ENCODE measurements around the gene PLXNA4.

PLXNA4 gene

DNA sequence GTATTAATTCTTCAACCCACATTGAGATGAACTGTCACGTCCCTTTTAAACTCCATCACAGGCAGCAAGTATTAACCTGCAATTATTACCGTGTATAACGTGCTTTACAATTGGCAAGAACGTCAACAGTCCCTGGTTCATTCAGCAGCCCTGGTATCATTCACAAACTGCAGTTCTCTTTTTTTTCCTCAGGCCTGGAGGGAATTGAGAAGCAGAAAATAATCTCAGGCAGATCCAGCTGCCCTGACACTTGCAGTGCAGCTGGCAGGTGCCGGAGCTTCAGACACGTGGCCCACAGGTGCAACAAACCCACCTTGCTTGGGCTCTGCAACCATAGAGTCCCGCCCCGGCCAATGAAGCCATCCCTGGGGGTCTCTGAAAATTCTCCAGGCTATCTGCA lies 137.3 kb downstream of the PLXNA4 start:
- TF ChIP-seq GATA2 (IDR thresholded peaks at IDR 0.05; ENCODE audit: low read depth, low read length), result no peak; the same call in 1 of the 2 replicates
- no peak for TF ChIP-seq GATA3 (IDR thresholded peaks at IDR 0.05; ENCODE audit: low read depth, low read length)

DNA sequence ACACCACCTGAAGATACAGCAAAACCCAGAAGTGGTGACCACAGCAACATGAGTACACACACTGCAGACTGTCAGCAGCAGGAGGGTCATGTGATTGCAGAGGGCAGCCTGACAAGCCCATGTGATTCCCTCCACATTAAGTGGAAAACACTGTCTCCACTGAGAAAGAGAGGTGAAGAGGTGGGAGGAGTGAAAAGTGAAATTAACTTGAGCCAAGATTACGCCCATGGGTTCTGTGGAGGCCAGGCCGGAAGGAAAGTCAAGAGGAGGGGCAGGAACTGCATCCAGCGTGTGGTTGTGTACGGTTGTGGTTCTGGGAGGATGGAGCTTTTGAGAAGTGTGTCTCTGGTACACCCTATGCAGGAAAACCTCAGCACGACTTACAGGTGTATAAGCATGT lies 138.5 kb downstream of the PLXNA4 start:
- TF ChIP-seq GATA3 (IDR thresholded peaks at IDR 0.05; ENCODE audit: low read depth, low read length) (no peak), GATA2 (IDR thresholded peaks at IDR 0.05; ENCODE audit: low read depth, low read length) (no peak)

GRCh38 chr7:132436121-132436520 lies 140.1 kb downstream of the PLXNA4 start:
- TF ChIP-seq GATA2 (IDR thresholded peaks at IDR 0.05; ENCODE audit: low read depth, low read length) (peak; percentile 62; the same call in 1 of the 2 replicates), GATA3 (IDR thresholded peaks at IDR 0.05; ENCODE audit: low read depth, low read length) (no peak)

DNA sequence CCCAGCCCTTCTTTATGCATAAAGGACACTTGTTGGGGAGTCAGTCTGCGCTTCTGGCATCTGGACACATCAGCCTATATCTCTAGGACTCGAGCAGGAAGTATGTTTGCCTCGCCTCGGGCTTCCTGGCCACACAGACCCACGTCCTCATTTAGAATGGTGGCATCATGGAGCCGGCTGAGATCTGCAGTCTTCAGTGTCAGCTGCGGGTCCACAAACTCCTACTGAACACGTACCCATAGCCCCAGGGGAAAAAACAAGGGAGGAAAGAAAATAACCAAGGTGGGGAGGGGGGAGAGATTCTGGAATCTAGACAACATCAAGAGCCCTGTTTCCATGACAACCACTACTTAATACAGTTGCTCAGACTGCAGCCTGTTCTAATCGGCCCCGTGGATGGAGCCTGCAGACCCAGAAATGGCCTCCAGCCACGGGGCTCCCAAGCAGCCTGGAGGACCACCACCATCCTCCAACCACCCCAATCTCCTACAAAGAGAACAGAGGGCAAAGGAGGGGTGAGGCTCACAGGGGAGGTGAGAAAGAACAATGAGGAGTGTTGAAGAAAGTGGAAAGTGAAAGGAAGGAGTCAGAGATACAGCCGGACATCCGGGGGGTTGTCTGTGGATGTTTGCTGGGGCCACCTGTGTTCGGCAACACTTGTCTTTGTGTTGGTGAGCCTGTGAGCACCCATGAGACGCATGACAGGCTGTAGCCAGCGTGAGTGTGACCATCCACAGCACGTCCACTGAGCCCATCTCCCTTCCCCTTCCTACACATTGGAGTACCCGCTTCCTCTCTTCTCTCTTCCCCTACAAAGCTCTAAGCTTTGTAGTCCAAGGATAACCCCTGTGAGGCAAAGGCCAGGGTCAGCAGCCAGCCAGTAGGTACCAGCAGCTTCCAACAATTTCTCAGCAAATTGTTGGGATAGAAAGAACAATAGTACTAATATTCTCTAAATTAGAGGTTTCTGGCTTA lies 141.0 kb downstream of the PLXNA4 start:
- TF ChIP-seq GATA2 (IDR thresholded peaks at IDR 0.05; ENCODE audit: low read depth, low read length) (peak; percentile 52), GATA3 (IDR thresholded peaks at IDR 0.05; ENCODE audit: low read depth, low read length) (no peak)

DNA sequence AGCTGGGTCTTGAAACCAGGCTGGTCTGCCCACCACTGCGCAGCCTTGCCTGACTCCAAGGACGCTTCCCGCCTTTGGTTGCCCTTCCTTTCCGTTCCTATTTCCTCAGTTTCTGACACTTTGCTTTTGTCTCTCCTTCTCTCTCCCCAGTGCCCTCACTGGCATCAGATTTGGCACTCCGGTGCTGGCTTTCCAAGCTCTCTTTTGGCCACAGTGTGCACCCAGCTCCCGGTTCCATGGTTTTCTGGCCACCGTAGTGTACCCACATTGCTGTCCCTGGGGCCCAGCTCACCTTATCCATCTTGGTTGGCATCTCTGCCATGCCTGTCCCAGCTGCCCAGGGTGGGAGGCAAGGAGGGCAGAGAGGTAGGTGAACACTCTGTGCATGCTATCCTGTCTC lies 142.2 kb downstream of the PLXNA4 start:
- TF ChIP-seq GATA3 (IDR thresholded peaks at IDR 0.05; ENCODE audit: low read depth, low read length) (no peak), GATA2 (IDR thresholded peaks at IDR 0.05; ENCODE audit: low read depth, low read length) (no peak)

GRCh38 chr7:132433301-132433700 lies 143.0 kb downstream of the PLXNA4 start:
- TF ChIP-seq GATA2 (IDR thresholded peaks at IDR 0.05; ENCODE audit: low read depth, low read length) (no peak), GATA3 (IDR thresholded peaks at IDR 0.05; ENCODE audit: low read depth, low read length) (no peak)

DNA sequence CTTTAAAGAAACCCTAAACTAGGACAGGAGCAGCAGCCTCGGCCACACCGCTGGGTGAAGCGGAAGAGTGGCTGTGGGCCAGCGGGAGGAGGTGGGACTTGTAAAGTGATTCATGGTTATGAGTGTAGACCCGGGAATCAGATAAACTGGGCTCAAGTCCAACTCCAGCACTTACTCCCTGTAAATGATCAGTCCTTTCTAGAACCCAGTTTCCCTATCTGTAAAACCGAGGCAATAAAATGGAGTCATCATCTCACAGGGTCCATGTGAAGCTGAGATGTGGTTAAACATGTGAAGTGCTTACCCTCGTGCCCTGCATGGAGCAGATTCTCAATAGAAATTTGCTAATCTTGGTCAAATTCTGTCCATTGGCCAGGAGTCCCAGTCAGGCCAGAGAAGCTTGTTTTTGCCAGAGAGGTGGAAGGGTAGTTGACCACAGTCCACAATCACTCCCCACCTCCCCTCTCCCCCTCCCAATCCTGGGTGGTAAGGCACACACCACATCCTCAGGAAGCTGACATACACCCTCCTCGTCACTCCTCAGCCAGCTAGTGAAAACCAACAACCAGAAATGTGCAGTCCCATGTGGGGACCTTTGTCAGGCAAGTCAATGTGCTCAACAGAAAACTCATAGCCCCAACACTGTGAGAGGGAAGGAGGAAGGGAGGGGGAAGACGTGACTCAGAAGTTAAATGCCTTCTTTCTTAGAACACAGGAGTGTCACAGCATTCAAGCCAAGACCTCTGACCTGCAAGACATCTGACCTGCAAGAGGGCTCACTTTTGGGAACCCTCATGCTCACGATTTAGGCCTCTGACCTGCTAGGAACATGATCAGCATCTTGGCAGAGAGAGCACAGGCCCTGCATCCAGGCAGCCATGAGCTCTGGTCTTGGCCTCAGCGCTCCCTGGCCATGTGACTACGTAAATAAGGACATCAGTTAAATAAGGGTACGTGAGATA lies 145.1 kb downstream of the PLXNA4 start:
- TF ChIP-seq GATA3 (IDR thresholded peaks at IDR 0.05; ENCODE audit: low read depth, low read length) (no peak), GATA2 (IDR thresholded peaks at IDR 0.05; ENCODE audit: low read depth, low read length) (peak; percentile 51; the same call in 1 of the 2 replicates)

DNA sequence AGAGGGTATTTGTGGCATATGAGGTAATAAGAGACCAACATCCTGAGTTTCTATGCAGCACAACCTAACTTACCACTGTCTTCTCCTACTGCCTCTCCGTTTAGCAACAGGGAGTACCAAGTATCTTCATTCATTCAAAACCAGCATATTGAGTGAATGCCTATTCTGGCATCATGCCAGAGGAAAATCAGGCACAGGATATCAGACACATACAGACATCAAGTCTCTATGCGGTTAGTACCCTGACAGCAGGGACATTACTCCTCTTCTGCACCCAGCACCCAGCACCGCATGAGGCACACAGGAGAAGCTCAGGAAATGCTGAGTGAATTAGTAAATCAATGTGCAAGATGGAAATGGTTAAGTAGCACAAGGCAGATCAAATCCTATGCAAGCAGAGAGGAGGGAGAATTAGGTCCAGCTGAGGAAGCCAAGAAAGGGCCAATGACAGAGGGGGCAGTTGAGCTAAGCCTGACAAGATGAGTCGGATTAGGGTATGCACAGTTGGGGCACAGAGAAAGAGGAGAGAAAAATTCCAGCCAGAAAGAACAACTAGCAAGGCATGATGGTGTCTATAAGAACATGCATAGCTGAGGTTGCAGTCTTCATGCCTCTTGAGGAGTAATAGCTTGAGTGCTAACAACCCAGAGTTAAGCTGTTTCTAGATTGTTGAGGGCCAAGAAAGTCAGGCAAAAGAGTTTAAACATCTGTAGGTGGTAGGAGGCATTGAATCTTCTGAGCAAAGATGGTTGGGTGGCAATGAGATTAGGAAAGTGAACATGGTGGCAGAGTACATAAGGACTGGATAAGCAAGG lies 146.0 kb downstream of the PLXNA4 start:
- TF ChIP-seq GATA3 (IDR thresholded peaks at IDR 0.05; ENCODE audit: low read depth, low read length) (no peak), GATA2 (IDR thresholded peaks at IDR 0.05; ENCODE audit: low read depth, low read length) (no peak)

DNA sequence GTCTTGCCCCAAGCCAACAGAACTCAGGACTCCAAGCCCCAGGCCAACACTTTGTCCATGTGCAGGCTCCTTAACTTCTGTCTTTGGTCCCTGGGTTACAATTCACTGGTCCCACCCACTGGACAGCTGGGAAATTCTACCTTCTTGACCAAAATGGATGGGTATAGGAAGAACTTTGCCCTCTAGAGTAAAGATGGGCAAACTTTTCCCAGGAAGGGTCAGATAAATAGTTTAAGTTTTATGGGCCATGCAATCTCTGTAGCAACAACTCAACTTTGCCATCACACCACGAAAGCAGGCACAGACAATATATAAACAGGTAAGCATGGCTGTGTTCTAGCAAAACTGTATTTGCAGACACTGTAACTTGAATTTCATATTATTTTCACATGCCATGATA lies 147.1 kb downstream of the PLXNA4 start:
- no peak for TF ChIP-seq GATA2 (IDR thresholded peaks at IDR 0.05; ENCODE audit: low read depth, low read length)
- no peak for TF ChIP-seq GATA3 (IDR thresholded peaks at IDR 0.05; ENCODE audit: low read depth, low read length)

DNA sequence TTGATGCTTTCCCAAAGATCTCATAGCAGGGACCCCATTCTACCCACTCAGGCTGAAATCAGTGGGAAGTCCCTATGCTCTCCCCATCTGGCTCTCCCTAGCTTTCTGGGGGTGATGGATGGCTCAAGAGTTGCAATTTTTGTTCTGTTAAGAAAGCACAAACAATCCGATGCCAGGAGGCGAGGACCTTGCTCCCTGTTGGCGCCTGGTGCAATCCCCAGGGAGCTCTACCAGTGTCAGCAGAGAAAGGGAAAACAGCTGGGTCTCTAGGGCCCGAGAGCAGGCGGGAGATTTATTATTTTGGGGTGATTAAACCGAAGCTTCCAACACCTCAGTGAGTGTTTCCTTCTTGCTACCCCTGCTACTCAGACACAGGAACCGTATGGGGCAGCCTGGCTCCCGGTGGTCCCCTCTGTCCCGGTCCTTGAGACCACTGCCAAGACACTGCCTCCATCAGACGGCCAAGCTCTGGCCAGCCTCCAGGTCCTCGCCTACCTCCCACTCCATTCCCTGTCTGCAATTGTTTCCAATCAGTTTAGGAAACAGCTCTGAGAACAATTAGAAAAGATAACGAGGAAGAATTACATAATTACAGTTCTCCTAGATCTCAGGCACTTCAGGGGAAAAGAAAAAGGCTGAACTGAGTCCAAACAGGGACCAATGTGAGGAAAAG lies 147.9 kb downstream of the PLXNA4 start:
- TF ChIP-seq GATA2 (IDR thresholded peaks at IDR 0.05; ENCODE audit: low read depth, low read length) (no peak), GATA3 (IDR thresholded peaks at IDR 0.05; ENCODE audit: low read depth, low read length) (no peak)

- TF ChIP-seq GATA2 (IDR thresholded peaks at IDR 0.05; ENCODE audit: low read depth, low read length) (no peak), GATA3 (IDR thresholded peaks at IDR 0.05; ENCODE audit: low read depth, low read length) (no peak)
Measured at GRCh38 chr7:132425942-132426341, 150.3 kb downstream of the PLXNA4 start.

GRCh38 chr7:132424821-132425724 lies 151.2 kb downstream of the PLXNA4 start:
- TF ChIP-seq GATA3 (IDR thresholded peaks at IDR 0.05; ENCODE audit: low read depth, low read length) (no peak), GATA2 (IDR thresholded peaks at IDR 0.05; ENCODE audit: low read depth, low read length) (no peak)

Measured in SH-SY5Y (cell line).